K562 (cell line): Measurements from ENCODE around the gene LYVE1. TPM values are rescaled to one million over a fixed set of nuclear protein-coding genes. Genes with fewer than 3 reads are reported as not detected.

Experiments used
- ATAC-seq: fragments of 200-7000 bp; cut with Tn5 transposase; 3 replicates; pipeline ENCODE4 v1.9.1; 2020; ENCODE audit warnings: moderate library complexity
- BruUV-seq: library from RNA; stranded (reverse); fragments of 400-500 nt; replicated peaks from 2 replicates; lab custom pipeline; 2021; lab: Mats Ljungman, UMichigan
- CTCF ChIA-PET: fragments of 300-600 bp; formaldehyde crosslinking; extraction: SDS; loops from one replicate; lab custom pipeline; 2021; ENCODE audit warnings: low intra/inter-chr PET ratio; lab: Yijun Ruan, JAX
- POLR2A ChIA-PET: fragments of 300-600, 350-650 bp; sonication (Branson Sonifier 250); formaldehyde crosslinking; extraction: SDS; loops from one replicate; lab custom pipeline; 2021; ENCODE audit warnings: antibody characterized with exemption, inconsistent platforms; lab: Yijun Ruan, JAX
- DNase-seq, 4 experiments: peaks; one replicate each; pipeline versions ENCODE4 v3.0.0 to v3.0.0-alpha.2; 2011 to 2018; ENCODE audit warnings: low spot score in 3 of 4, mixed read lengths in 3 of 4; ENCODE audit errors: extremely low read depth in 1 of 4
- FAIRE-seq: peaks from 2 replicates; lab custom pipeline; 2011; peaks lifted over from hg19 to GRCh38; lab: Jason Lieb, UNC
- H2AFZ ChIP-seq: 2 replicates; pipeline ENCODE4 v1.6.0; 2011; ENCODE audit warnings: low read depth, low read length, control low read depth, inconsistent platforms
- H3K27ac ChIP-seq: fragments of 200-600 bp; 3 replicates; pipeline ENCODE4 v1.8.0; 2011; ENCODE audit warnings: low read depth, mild to moderate bottlenecking, control low read depth, inconsistent platforms, low read length, moderate library complexity, mixed read lengths; ENCODE audit errors: extremely low read depth
- H3K27me3 ChIP-seq, 2 experiments: fragments of 300-600 bp in 1 of 2; 2 replicates in 1 of 2; 3 replicates in 1 of 2; pipeline versions ENCODE4 v1.6.0 to v1.8.0; 2011; ENCODE audit warnings: inconsistent platforms in 2 of 2, low read length in 2 of 2, mild to moderate bottlenecking in 1 of 2, mixed read lengths in 1 of 2, moderate library complexity in 1 of 2; ENCODE audit not compliant: control insufficient read depth in 2 of 2, insufficient read depth in 2 of 2
- H3K36me3 ChIP-seq: fragments of 300-600 bp; 3 replicates; pipeline ENCODE4 v1.8.0; 2011; ENCODE audit warnings: mild to moderate bottlenecking, low read length, inconsistent platforms; ENCODE audit not compliant: control insufficient read depth, insufficient read depth
- H3K4me1 ChIP-seq, 2 experiments: fragments of 200-600 bp in 1 of 2; replicated peaks in 1 of 2; 2 replicates in 1 of 2; 3 replicates in 1 of 2; pipeline versions ENCODE4 v1.5.1 to v1.8.0; 2011; ENCODE audit warnings: inconsistent platforms in 2 of 2, low read length in 2 of 2, mild to moderate bottlenecking in 1 of 2, mixed read lengths in 1 of 2, moderate library complexity in 1 of 2; ENCODE audit not compliant: control insufficient read depth in 2 of 2, insufficient read depth in 2 of 2
- H3K4me2 ChIP-seq: 2 replicates; pipeline ENCODE4 v1.6.1; 2011; ENCODE audit warnings: low read length, control low read depth, inconsistent platforms, mixed read lengths; ENCODE audit not compliant: insufficient read depth
- H3K4me3 ChIP-seq: fragments of 200-600 bp; sonication (generic), shearing (Covaris generic); 2 replicates; pipeline ENCODE4 v1.5.1; 2016; ENCODE audit warnings: control low read depth, inconsistent platforms
- H3K79me2 ChIP-seq: fragments of 200-600 bp; 3 replicates; pipeline ENCODE4 v1.8.0; 2011; ENCODE audit warnings: low read length, inconsistent platforms; ENCODE audit not compliant: control insufficient read depth, insufficient read depth
- H3K9ac ChIP-seq, 2 experiments: 2 replicates each; pipeline versions ENCODE4 v1.6.0 to v1.6.1; 2011; ENCODE audit warnings: low read depth in 2 of 2, low read length in 2 of 2, control low read depth in 1 of 2, inconsistent platforms in 1 of 2, mild to moderate bottlenecking in 1 of 2, mixed read lengths in 1 of 2; ENCODE audit not compliant: insufficient read depth in 1 of 2
- H3K9me1 ChIP-seq: one replicate; pipeline ENCODE4 v1.6.0; 2011; ENCODE audit warnings: inconsistent platforms, mild to moderate bottlenecking, low read length, moderate library complexity; ENCODE audit not compliant: control insufficient read depth, insufficient read depth
- H3K9me3 ChIP-seq: replicated peaks from 2 replicates; pipeline ENCODE4 v1.5.1; 2011; ENCODE audit warnings: low read depth, low read length, inconsistent platforms; ENCODE audit not compliant: control insufficient read depth, insufficient read depth
- H4K20me1 ChIP-seq: replicated peaks from 2 replicates; pipeline ENCODE4 v1.6.1; 2011; ENCODE audit warnings: low read length, inconsistent platforms, mixed read lengths; ENCODE audit not compliant: control insufficient read depth, insufficient read depth
- CHD1 ChIP-seq: fragments of 200-600 bp; sonication (generic); IDR thresholded peaks from one replicate; pipeline ENCODE4 v1.6.1; 2012; ENCODE audit warnings: mild to moderate bottlenecking, moderate library complexity, low read length, inconsistent platforms
- MAZ ChIP-seq, 2 experiments: fragments of 450-650 bp in 1 of 2; sonication (generic) in 1 of 2; formaldehyde crosslinking; IDR thresholded peaks in 1 of 2; conservative IDR thresholded peaks in 1 of 2; 2 replicates each; pipeline versions ENCODE4 v1.4.0 to v1.5.0; 2020; ENCODE audit warnings: mild to moderate bottlenecking in 1 of 2, missing genetic modification reagents in 1 of 2
- NFE2 ChIP-seq: IDR thresholded peaks from 2 replicates; pipeline ENCODE4 v1.6.1; 2014; ENCODE audit warnings: antibody characterized with exemption, low read depth
- NFXL1 ChIP-seq: fragments of 450-650 bp; formaldehyde crosslinking; IDR thresholded peaks from 2 replicates; pipeline ENCODE4 v1.4.0; 2021; ENCODE audit warnings: mild to moderate bottlenecking
- RB1 ChIP-seq: fragments of 450-650 bp; IDR thresholded peaks from 2 replicates; pipeline ENCODE4 v1.6.1; 2017; ENCODE audit warnings: low read depth, mild to moderate bottlenecking
- RBM25 ChIP-seq: fragments of 200-400 bp; formaldehyde crosslinking; IDR thresholded peaks from 2 replicates; pipeline ENCODE4 v1.6.1; 2018; ENCODE audit warnings: low read length, low read depth, moderate library complexity; ENCODE audit not compliant: severe bottlenecking
- TEAD1 ChIP-seq, 2 experiments: fragments of 450-650 bp in 1 of 2; sonication (generic) in 1 of 2; formaldehyde crosslinking; IDR thresholded peaks; 2 replicates each; pipeline versions ENCODE4 v1.4.0 to v1.8.0; 2020 to 2022; ENCODE audit warnings: mild to moderate bottlenecking in 2 of 2, missing genetic modification reagents in 1 of 2
- TEAD2 ChIP-seq: fragments of 450-650 bp; IDR thresholded peaks from 2 replicates; pipeline ENCODE4 v1.6.1; 2016; ENCODE audit warnings: missing genetic modification characterization, control low read depth, missing compliant biosample characterization
- TOE1 ChIP-seq, 2 experiments: fragments of 450-650 bp in 1 of 2; sonication (generic) in 1 of 2; formaldehyde crosslinking in 1 of 2; IDR thresholded peaks; 2 replicates each; pipeline versions ENCODE4 v1.7.1 to v1.8.0; 2016 to 2022; ENCODE audit warnings: borderline replicate concordance in 2 of 2, mild to moderate bottlenecking in 2 of 2, antibody characterized with exemption in 1 of 2, inconsistent platforms in 1 of 2, low read depth in 1 of 2, missing genetic modification reagents in 1 of 2, moderate library complexity in 1 of 2
- ZNF507 ChIP-seq: conservative IDR thresholded peaks from 2 replicates; pipeline ENCODE4 v1.6.1; 2017; ENCODE audit warnings: missing genetic modification characterization, missing compliant biosample characterization
- WGBS: fragments of 100-300 bp; shearing (Covaris generic); methylation state at CpG from one replicate; pipeline ENCODE4 v1.1.6; 2016; ENCODE audit warnings: low coverage, mixed read lengths; ENCODE audit not compliant: insufficient coverage; ENCODE audit errors: missing lambda C conversion rate; 5-methylcytosine and 5-hydroxymethylcytosine counted together
- in situ Hi-C: fragments of 300-500 bp; cut with MboI; formaldehyde crosslinking; loops from 4 replicates; pipeline ENCODE4 v1.15.0; 2018; ENCODE audit warnings: inconsistent platforms, mixed read lengths
- intact Hi-C: fragments of 100-400 bp; cut with micrococcal nuclease; formaldehyde crosslinking; loops from 2 replicates; pipeline ENCODE4 v1.14.2; 2022
- polyA plus RNA-seq, 8 experiments: library from polyadenylated mRNA; depleted of rRNA in 4 of 8; stranded (reverse) in 5 of 8; unstranded in 3 of 8; fragments of >200 nt; fragmentation: Nextera tagmentation in 2 of 8; fragmentation: Illumina TruSeq in 1 of 8; extraction: Ambion mirVana in 2 of 8; extraction: Trizol in 1 of 8; gene quantifications; 2 replicates each; pipeline versions ENCODE4 v1.2.1 to v1.2.3, GENCODE V29; 2011 to 2014; ENCODE audit warnings: inconsistent platforms in 1 of 8, missing spikeins in 1 of 8
- total RNA-seq, 7 experiments: library from RNA; depleted of rRNA in 6 of 7; stranded (reverse); fragments of >200 nt in 6 of 7; fragmentation: Illumina TruSeq in 2 of 7; extraction: Trizol in 2 of 7; gene quantifications; 2 replicates each; pipeline versions ENCODE4 v1.2.1 to v1.2.3, GENCODE V29; 2011 to 2021; ENCODE audit warnings: low replicate concordance in 1 of 7
- TF ChIP-seq, protein P1 (sequence below): fragments of 450-650 bp; IDR thresholded peaks from 2 replicates; pipeline ENCODE4 v1.6.1; 2016; ENCODE audit warnings: low read depth, mild to moderate bottlenecking, moderate library complexity
- TF ChIP-seq, protein P2 (sequence below): fragments of 450-650 bp; conservative IDR thresholded peaks from 2 replicates; pipeline ENCODE4 v1.6.1; 2016; ENCODE audit warnings: missing genetic modification characterization, low read depth, mild to moderate bottlenecking, missing compliant biosample characterization, moderate library complexity

The LYVE1 gene
- total and polyA plus RNA-seq, 9 of the 15 experiments (the other 6 are each of a cell fraction or from before 2014, with no cell fraction given) = 0.06 to 1.1 (median 0.14) TPM; not detected in 1

DNA sequence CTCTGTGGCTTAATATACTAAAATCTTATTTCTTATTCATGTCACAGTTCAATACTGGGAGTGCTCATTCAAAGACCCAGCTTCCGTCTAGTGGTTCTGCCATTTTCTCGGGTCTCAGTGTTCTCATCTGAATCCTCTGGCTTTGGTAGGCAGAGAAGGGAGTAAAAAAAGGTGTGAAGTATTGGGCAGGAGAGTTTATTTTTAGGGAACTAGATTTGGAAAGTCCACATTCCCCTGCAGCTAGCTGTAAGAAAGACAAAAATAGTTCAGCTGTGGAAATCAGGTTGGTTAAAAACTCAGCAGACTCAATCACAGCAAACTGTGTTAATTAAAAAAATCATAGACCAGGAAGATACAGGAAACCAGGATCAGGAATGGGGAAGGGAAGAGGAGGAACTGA, 4.1 kb upstream of the LYVE1 start:
- H3K9ac ChIP-seq = no peak overlapping the region
- H3K79me2 ChIP-seq = no peaks in the 10 kb centered on the region
- intact Hi-C loops = no loop called here
- peaks cover 0 to 6% of the 10 kb centered on the region in 2 experiments; a peak in 2 of 5 replicates for H3K4me1 ChIP-seq
- no peaks in the 10 kb centered on the region for H3K36me3 ChIP-seq
- no peak overlapping the region for H3K4me3 ChIP-seq
- H3K27me3 ChIP-seq = no peaks in the 10 kb centered on the region
- H3K27ac ChIP-seq = no peak overlapping the region
- H4K20me1 ChIP-seq = no peaks in the 10 kb centered on the region
- in situ Hi-C loops = no loop called here
- H3K9me3 ChIP-seq = no peaks in the 10 kb centered on the region
- no peaks in the 10 kb centered on the region for H3K9me1 ChIP-seq
- WGBS = 33% methylated on average over 2 of the region's 2 CpGs
- no peak for FAIRE-seq
- DNase-seq = no peak
- ChIA-PET CTCF (no interaction called here), POLR2A (interaction anchor here (0.5 to 1.7 kb wide), 3 partner anchors 8 to 244 kb away, joined by 3 to 4 read pairs (median 3); no protein-coding TSS in a partner anchor)
- no peak for TF ChIP-seq CHD1
- TF ChIP-seq MAZ (CRISPR knock-in tag; conservative IDR thresholded peaks at IDR 0.05 in 1 of 2, IDR thresholded peaks at IDR 0.05 in 1 of 2) = no peak
- TF ChIP-seq RB1 = no peak
- no peak for TF ChIP-seq ZNF507
- TF ChIP-seq NFXL1 (CRISPR knock-in tag) = no peak
- TF ChIP-seq, protein P1, sequence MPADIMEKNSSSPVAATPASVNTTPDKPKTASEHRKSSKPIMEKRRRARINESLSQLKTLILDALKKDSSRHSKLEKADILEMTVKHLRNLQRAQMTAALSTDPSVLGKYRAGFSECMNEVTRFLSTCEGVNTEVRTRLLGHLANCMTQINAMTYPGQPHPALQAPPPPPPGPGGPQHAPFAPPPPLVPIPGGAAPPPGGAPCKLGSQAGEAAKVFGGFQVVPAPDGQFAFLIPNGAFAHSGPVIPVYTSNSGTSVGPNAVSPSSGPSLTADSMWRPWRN = no peak
- no peak for TF ChIP-seq RBM25
- no peak for TF ChIP-seq NFE2
- TF ChIP-seq, protein P2, sequence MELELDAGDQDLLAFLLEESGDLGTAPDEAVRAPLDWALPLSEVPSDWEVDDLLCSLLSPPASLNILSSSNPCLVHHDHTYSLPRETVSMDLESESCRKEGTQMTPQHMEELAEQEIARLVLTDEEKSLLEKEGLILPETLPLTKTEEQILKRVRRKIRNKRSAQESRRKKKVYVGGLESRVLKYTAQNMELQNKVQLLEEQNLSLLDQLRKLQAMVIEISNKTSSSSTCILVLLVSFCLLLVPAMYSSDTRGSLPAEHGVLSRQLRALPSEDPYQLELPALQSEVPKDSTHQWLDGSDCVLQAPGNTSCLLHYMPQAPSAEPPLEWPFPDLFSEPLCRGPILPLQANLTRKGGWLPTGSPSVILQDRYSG = no peak
- TF ChIP-seq TOE1 (IDR thresholded peaks at IDR 0.05; ENCODE audit: borderline replicate concordance) = no peak
- TF ChIP-seq TOE1 (CRISPR knock-in tag; IDR thresholded peaks at IDR 0.05; ENCODE audit: borderline replicate concordance, low read depth) = no peak
- no peak for TF ChIP-seq TEAD2 (tag)
- no peak for TF ChIP-seq TEAD1 (CRISPR knock-in tag; IDR thresholded peaks at IDR 0.05)
- no peak overlapping the region for H2AFZ ChIP-seq
- no peak overlapping the region for H3K4me2 ChIP-seq
- BruUV-seq = no TSS peak
- ATAC-seq = no peak
